ENCODE data around the gene GDNF.

DNA sequence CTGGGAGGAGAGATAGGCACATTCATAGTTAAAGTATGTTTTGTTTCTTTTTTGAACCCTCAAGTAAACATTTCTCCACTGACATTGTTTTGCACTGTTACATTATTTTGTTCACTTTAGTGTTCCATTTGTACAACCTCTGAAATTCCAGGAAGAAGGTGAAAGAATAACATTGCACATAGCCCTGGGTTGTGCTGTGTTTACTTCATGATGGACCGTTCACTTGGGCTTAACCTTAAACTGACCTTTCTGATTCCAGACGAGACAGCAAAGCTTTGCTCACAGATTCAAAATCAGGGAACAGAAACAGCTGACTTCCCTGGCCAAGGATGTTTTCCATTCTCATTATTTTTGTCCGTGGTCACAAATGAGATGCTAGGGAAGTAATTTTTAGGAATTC, 42.8 kb upstream of the GDNF start:
- TF ChIP-seq, protein P1, sequence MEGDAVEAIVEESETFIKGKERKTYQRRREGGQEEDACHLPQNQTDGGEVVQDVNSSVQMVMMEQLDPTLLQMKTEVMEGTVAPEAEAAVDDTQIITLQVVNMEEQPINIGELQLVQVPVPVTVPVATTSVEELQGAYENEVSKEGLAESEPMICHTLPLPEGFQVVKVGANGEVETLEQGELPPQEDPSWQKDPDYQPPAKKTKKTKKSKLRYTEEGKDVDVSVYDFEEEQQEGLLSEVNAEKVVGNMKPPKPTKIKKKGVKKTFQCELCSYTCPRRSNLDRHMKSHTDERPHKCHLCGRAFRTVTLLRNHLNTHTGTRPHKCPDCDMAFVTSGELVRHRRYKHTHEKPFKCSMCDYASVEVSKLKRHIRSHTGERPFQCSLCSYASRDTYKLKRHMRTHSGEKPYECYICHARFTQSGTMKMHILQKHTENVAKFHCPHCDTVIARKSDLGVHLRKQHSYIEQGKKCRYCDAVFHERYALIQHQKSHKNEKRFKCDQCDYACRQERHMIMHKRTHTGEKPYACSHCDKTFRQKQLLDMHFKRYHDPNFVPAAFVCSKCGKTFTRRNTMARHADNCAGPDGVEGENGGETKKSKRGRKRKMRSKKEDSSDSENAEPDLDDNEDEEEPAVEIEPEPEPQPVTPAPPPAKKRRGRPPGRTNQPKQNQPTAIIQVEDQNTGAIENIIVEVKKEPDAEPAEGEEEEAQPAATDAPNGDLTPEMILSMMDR (IDR thresholded peaks at IDR 0.05) = no peak
- TF ChIP-seq POLR2A (IDR thresholded peaks at IDR 0.05) = no peak

All from esophagus squamous epithelium (tissue), 4 donors.